HL-60 (cell line): ENCODE results near the gene FMO1.

ENCODE experiments used
- POLR2AphosphoS5 ChIP-seq: IDR thresholded peaks from 2 replicates; pipeline ENCODE4 v1.6.1; 2012; ENCODE audit warnings: low read depth
- TF ChIP-seq, protein P1 (sequence below): IDR thresholded peaks from one replicate; pipeline ENCODE4 v1.5.1; 2011; ENCODE audit warnings: low read length, control low read depth, inconsistent platforms; ENCODE audit not compliant: insufficient read depth

- TF ChIP-seq, protein P1, sequence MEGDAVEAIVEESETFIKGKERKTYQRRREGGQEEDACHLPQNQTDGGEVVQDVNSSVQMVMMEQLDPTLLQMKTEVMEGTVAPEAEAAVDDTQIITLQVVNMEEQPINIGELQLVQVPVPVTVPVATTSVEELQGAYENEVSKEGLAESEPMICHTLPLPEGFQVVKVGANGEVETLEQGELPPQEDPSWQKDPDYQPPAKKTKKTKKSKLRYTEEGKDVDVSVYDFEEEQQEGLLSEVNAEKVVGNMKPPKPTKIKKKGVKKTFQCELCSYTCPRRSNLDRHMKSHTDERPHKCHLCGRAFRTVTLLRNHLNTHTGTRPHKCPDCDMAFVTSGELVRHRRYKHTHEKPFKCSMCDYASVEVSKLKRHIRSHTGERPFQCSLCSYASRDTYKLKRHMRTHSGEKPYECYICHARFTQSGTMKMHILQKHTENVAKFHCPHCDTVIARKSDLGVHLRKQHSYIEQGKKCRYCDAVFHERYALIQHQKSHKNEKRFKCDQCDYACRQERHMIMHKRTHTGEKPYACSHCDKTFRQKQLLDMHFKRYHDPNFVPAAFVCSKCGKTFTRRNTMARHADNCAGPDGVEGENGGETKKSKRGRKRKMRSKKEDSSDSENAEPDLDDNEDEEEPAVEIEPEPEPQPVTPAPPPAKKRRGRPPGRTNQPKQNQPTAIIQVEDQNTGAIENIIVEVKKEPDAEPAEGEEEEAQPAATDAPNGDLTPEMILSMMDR = peak; percentile 82
- TF ChIP-seq POLR2AphosphoS5 = no peak
These were observed 65.6 kb downstream of the FMO1 start, which contains the start of gene FMO4 for GRCh38 chr1:171313835-171314320.
